Middle frontal gyrus (tissue), 1 donor: ENCODE data around the gene CHRD.

ENCODE experiments used
- DNase-seq: peaks from one replicate; pipeline ENCODE4 v3.0.0-alpha.2; 2015; ENCODE audit warnings: low spot score; ENCODE audit errors: extremely low spot score

Gene CHRD

DNA sequence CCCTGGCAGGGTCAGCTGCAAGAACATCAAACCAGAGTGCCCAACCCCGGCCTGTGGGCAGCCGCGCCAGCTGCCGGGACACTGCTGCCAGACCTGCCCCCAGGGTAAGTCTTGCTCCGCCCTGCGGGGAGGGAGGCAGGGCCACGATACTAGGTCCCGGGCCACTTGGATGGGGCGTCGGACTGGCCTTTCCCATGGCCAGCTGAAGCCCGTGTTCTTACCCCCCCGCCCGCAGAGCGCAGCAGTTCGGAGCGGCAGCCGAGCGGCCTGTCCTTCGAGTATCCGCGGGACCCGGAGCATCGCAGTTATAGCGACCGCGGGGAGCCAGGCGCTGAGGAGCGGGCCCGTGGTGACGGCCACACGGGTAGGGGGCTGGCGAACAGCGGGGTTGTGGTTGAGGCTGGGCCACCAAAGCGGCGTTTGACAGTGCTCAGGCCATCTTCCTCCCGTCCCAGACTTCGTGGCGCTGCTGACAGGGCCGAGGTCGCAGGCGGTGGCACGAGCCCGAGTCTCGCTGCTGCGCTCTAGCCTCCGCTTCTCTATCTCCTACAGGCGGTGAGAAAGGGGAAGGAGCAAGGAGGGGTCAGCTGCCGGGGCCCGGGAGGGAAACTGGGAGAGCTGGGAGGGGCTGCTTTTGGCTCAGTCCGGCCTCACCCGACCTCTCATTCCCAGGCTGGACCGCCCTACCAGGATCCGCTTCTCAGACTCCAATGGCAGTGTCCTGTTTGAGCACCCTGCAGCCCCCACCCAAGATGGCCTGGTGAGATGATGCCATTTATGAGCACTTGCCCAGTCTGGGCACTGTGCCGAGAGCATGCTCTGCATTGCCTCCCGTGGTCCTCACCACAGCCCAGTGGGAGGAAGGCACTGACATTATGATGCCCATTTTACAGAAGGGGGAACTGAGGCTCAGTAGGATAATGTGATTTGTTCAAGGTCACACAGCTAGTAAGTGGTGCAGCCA, 1.7 kb downstream of the CHRD start:
- DNase-seq, result no peak

DNA sequence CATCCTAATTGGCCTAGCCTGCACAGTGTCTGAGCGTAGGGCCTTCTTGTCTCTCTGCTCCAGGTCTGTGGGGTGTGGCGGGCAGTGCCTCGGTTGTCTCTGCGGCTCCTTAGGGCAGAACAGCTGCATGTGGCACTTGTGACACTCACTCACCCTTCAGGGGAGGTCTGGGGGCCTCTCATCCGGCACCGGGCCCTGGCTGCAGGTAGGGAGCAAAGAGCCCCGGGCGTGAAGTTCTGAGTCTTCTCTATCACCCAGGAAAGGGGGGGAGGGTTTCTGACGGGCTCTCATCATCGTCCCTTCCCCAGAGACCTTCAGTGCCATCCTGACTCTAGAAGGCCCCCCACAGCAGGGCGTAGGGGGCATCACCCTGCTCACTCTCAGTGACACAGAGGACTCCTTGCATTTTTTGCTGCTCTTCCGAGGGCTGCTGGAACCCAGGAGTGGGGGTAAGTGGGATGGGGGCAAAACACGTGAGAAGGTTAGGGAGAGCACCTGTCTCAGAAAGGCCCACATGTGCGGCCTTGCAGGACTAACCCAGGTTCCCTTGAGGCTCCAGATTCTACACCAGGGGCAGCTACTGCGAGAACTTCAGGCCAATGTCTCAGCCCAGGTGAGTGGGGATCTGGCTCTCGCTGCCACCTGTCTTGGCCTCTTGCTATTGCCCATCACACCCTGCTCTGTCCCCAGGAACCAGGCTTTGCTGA, 2.6 kb downstream of the CHRD start:
- DNase-seq, result no peak

DNA sequence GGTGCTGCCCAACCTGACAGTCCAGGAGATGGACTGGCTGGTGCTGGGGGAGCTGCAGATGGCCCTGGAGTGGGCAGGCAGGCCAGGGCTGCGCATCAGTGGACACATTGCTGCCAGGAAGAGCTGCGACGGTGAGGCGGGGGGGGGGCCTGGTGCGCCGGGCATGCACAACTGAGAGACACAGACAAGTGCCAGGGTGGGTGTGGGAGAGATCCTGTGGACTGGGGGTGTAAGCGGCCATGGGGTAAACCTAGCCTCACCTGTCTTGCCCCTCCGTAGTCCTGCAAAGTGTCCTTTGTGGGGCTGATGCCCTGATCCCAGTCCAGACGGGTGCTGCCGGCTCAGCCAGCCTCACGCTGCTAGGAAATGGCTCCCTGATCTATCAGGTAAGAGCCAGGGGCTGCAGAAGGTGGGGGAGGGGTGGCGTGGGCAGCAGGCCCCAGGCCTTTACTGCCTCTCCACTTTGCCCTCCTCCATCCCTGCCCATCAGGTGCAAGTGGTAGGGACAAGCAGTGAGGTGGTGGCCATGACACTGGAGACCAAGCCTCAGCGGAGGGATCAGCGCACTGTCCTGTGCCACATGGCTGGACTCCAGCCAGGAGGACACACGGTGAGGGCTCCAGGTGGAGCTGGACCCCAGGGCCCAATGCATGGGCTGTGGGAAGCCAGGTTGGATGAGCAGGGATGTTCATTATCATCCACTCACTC, 3.3 kb downstream of the CHRD start:
- no peak for DNase-seq

GRCh38 chr3:184384342-184384741, 4.5 kb downstream of the CHRD start:
- DNase-seq, result no peak

GRCh38 chr3:184384856-184385422, 5.1 kb downstream of the CHRD start:
- peak; percentile 49 for DNase-seq

DNA sequence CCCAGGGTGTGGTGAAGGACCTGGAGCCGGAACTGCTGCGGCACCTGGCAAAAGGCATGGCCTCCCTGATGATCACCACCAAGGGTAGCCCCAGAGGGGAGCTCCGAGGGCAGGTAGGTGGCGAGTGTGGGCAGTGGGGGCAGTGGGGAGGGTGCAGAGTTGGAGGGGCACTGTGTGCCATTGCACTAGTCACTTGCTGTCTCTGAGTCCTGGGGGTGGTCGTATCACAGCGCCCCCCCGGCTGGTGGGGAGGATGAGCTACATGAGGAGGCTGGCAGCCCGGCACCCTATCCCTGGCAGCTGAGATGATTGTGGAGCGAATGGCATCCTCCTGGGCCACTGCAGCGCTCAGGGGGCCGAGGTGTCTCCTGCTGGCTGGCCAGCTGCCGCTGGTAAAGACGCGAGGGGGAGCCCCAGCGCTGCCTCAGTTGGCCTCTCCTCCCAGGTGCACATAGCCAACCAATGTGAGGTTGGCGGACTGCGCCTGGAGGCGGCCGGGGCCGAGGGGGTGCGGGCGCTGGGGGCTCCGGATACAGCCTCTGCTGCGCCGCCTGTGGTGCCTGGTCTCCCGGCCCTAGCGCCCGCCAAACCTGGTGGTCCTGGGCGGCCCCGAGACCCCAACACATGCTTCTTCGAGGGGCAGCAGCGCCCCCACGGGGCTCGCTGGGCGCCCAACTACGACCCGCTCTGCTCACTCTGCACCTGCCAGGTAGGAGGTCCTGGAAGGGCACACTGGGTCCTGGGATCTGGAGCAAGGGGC, 6.4 kb downstream of the CHRD start:
- no peak for DNase-seq

DNA sequence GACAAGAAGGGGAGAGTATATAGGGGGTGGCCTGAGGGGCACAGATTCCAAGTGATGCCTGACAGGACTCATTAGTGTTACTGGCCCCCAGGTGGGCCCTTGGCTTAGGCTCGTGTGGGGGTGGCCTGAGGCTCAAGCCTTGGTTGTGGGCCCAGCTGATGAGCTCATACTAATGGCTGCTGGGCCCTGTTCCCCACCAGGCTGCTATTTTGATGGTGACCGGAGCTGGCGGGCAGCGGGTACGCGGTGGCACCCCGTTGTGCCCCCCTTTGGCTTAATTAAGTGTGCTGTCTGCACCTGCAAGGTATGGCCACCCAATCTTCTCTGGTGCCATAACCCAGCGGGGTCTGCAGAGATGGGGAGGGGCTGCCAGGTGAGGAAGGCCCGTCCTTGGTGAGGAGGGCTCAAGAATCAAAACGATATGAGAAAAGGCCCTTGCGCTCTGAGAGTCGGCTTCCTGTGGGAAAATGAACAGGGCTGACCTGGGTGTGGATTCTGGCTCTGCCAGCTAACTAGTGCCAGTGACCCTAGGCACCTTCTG, 7.4 kb downstream of the CHRD start:
- DNase-seq, result no peak

DNA sequence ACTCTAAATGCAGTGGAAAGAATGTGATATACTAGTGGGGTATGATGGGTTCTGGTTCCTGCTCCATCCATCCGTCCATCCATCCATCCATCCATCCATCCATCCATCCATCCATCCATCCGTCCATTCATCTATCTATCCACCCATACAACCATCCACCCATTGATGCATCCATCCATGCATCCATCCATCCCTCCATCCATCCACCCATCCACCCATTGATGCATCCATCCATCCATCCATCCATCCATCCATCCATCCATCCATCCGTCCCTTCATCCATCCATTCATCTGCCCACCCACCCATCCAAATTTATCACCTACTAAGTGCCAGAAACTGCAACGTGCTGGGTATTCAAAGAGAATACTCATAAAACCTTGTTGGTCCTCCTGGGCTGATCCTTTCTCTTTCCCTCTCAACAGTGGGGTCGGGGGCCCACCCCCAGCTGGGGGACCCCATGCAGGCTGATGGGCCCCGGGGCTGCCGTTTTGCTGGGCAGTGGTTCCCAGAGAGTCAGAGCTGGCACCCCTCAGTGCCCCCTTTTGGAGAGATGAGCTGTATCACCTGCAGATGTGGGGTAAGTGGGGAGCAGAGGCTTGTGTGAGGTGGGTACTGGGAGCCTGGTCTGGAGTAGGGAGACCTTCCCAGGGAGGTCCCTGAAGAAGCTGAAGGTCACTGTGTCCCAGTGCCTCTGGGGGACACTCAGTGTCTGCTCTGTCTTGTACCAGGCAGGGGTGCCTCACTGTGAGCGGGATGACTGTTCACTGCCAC, 8.5 kb downstream of the CHRD start:
- no peak for DNase-seq

DNA sequence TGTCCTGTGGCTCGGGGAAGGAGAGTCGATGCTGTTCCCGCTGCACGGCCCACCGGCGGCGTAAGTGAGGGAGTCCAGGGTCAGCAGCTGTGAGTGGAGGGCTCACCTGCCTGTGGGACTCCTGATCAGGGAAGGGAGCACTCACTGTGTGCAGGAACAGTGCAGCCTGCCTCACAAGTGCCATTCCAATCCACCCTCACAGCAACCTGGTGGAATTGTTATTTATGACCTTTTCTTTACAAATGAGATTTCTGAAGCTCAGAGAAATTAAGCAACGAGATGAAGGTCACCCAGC, 9.0 kb downstream of the CHRD start:
- DNase-seq, result no peak

- DNase-seq, result no peak
Measured at GRCh38 chr3:184389384-184389783, 9.5 kb downstream of the CHRD start.

DNA sequence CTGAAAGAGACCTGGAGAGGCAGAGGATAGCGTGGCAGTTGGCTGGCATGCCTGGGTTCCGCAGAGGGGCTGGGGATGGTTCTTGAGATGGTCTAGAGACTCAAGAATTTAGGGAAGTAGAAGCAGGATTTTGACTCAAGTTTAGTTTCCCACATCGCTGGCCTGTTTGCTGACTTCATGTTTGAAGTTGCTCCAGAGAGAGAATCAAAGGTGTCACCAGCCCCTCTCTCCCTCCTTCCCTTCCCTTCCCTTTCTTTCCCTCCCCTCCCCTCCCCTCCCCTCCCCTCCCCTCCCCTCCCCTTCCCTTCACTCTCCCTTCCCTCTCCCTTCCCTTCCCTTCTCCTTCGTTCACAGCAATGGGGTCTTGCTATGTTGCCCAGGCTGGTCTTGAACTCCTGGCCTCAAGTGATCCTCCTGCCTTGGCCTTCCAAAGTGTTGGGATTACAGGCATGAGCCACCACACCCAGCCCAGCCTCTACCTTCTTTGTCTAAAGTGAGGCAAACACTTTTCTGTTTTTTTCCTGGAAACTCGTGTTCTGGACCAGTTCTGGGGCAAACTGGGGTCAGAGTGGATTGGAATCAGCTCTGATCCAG, 10.2 kb downstream of the CHRD start:
- no peak for DNase-seq

DNA sequence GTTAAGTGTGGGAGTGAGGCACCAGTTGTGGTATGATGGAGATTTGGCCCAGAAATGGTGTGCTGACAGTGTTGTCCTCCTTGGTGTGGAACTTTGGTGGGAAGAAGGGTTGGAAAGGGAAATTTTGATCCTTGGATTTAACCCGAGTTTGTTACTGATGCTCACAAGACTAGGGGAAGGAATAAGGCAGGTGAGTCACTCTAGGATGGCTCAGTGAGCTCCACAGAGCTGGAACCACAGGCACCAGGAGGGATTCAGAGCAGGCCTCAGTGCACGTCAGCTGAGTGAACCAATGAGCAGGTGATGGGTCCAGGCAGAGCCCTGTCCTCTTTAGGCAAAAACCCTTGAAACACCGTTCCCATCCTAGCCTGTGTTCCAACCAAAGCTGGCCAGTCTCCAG, 11.4 kb downstream of the CHRD start:
- no peak for DNase-seq

- no peak for DNase-seq
Measured at GRCh38 chr3:184395320-184395660, 15.4 kb downstream of the CHRD start.

- DNase-seq, result peak; percentile 18
Measured at GRCh38 chr3:184399410-184399809, 19.6 kb downstream of the CHRD start.

GRCh38 chr3:184405075-184406030, 25.5 kb downstream of the CHRD start:
- DNase-seq, result no peak

- DNase-seq, result no peak
Measured at GRCh38 chr3:184409331-184409926, 29.6 kb downstream of the CHRD start.

DNA sequence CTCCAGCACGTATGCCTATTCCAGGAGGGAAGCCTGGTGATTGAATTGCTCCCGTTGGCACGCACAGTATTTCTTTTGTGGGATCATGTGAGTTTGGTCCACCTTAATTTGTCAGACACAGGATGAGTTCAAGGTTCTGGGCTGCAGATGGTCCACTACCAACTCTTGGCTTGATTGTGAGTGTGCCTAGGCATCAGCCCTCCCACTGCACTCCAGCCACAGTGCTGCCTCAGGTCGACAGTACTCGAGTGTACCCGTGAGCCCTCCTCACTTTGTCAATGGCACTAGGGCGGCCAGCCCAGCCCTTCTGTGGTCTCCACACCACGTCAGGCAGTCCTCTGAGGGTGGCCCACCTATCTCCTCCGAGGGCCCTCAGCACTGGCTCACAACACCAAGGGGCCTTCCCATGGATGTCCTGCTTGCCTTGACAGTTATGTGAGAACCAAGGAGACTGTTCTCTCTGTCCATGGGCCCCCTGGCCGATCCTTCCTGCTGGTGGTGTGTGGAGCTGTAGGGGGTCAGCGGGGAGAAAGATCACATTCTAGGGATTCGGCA, 30.2 kb downstream of the CHRD start:
- DNase-seq, result no peak
